HepG2 (cell line): Measurements from ENCODE around the gene CHST12. TPM values are rescaled to one million over a fixed set of nuclear protein-coding genes. Genes with fewer than 3 reads are reported as not detected.

Experiments
- AKNA ChIP-seq: sonication (generic); formaldehyde crosslinking; IDR thresholded peaks from 2 replicates; pipeline ENCODE4 v1.4.0; 2020; ENCODE audit warnings: missing genetic modification reagents, borderline replicate concordance
- DMAP1 ChIP-seq: IDR thresholded peaks from 2 replicates; pipeline ENCODE4 v1.6.1; 2016
- EP300 ChIP-seq, 3 experiments: sonication (generic) in 1 of 3; formaldehyde crosslinking in 1 of 3; IDR thresholded peaks; 2 replicates each; pipeline versions ENCODE4 v1.5.1 to v1.6.1; 2011 to 2020; ENCODE audit warnings: low read depth in 2 of 3, low read length in 2 of 3, borderline replicate concordance in 1 of 3, improper control_type of control experiment in 1 of 3, mild to moderate bottlenecking in 1 of 3, missing genetic modification reagents in 1 of 3, moderate library complexity in 1 of 3
- GMEB1 ChIP-seq: sonication (generic); formaldehyde crosslinking; IDR thresholded peaks from 2 replicates; pipeline ENCODE4 v1.5.1; 2020; ENCODE audit warnings: missing genetic modification reagents, mild to moderate bottlenecking, borderline replicate concordance
- KDM5B ChIP-seq: sonication (generic); formaldehyde crosslinking; IDR thresholded peaks from 2 replicates; pipeline ENCODE4 v1.4.0; 2020; ENCODE audit warnings: missing genetic modification reagents, mild to moderate bottlenecking, borderline replicate concordance
- MATR3 ChIP-seq: sonication (generic); formaldehyde crosslinking; IDR thresholded peaks from 2 replicates; pipeline ENCODE4 v1.4.0; 2020; ENCODE audit warnings: missing genetic modification reagents
- MXD1 ChIP-seq: sonication (generic); formaldehyde crosslinking; IDR thresholded peaks from 2 replicates; pipeline ENCODE4 v1.4.0; 2020; ENCODE audit warnings: mild to moderate bottlenecking, missing genetic modification reagents
- NFKB2 ChIP-seq: sonication (generic); formaldehyde crosslinking; IDR thresholded peaks from 2 replicates; pipeline ENCODE4 v1.4.0; 2020; ENCODE audit warnings: missing genetic modification reagents, borderline replicate concordance
- PHF8 ChIP-seq: sonication (generic); formaldehyde crosslinking; IDR thresholded peaks from 2 replicates; pipeline ENCODE4 v1.5.0; 2020; ENCODE audit warnings: missing genetic modification reagents
- RXRA ChIP-seq: sonication (generic); formaldehyde crosslinking; IDR thresholded peaks from 2 replicates; pipeline ENCODE4 v1.5.1; 2020; ENCODE audit warnings: missing genetic modification reagents
- SNAPC5 ChIP-seq: sonication (generic); formaldehyde crosslinking; IDR thresholded peaks from 2 replicates; pipeline ENCODE4 v1.8.1; 2023; ENCODE audit warnings: mild to moderate bottlenecking, missing genetic modification reagents, borderline replicate concordance
- TEF ChIP-seq: sonication (generic); formaldehyde crosslinking; IDR thresholded peaks from 2 replicates; pipeline ENCODE4 v1.5.0; 2020; ENCODE audit warnings: missing genetic modification reagents
- ZNF224 ChIP-seq: sonication (generic); formaldehyde crosslinking; IDR thresholded peaks from 2 replicates; pipeline ENCODE4 v1.5.0; 2020; ENCODE audit warnings: mild to moderate bottlenecking, missing genetic modification reagents
- ZNF264 ChIP-seq: sonication (generic); formaldehyde crosslinking; IDR thresholded peaks from 2 replicates; pipeline ENCODE4 v1.4.0; 2020; ENCODE audit warnings: missing genetic modification reagents
- ZNF275 ChIP-seq: sonication (generic); formaldehyde crosslinking; IDR thresholded peaks from 2 replicates; pipeline ENCODE4 v1.8.0; 2022; ENCODE audit warnings: missing genetic modification reagents, mild to moderate bottlenecking, inconsistent platforms, borderline replicate concordance
- ZNF430 ChIP-seq: sonication (generic); formaldehyde crosslinking; IDR thresholded peaks from 2 replicates; pipeline ENCODE4 v1.9.0; 2021; ENCODE audit warnings: mild to moderate bottlenecking, missing genetic modification reagents
- ZSCAN5A ChIP-seq: sonication (generic); formaldehyde crosslinking; IDR thresholded peaks from 2 replicates; pipeline ENCODE4 v1.8.0; 2022; ENCODE audit warnings: mild to moderate bottlenecking, missing genetic modification reagents, borderline replicate concordance
- polyA plus RNA-seq, 8 experiments: library from polyadenylated mRNA; depleted of rRNA in 3 of 8; stranded (reverse) in 7 of 8; unstranded in 1 of 8; fragments of >200 nt; fragmentation: Illumina TruSeq in 4 of 8; extraction: Trizol in 4 of 8; gene quantifications; 2 replicates each; pipeline versions ENCODE4 v1.2.1 to v1.2.3, GENCODE V29; 2011 to 2016; ENCODE audit warnings: low read depth in 4 of 8, missing spikeins in 1 of 8, mixed read lengths in 1 of 8; ENCODE audit not compliant: insufficient read depth in 1 of 8
- total RNA-seq, 5 experiments: library from RNA; depleted of rRNA; stranded (reverse); fragments of >200 nt; fragmentation: Illumina TruSeq; extraction: Trizol; gene quantifications; 2 replicates each; pipeline ENCODE4 v1.2.3, GENCODE V29; 2016; ENCODE audit warnings: low read depth in 1 of 5

CHST12 gene
- total and polyA plus RNA-seq, 2 of the 13 experiments (the other 11 are each of a cell fraction or from before 2014, with no cell fraction given), result 6.4 to 15.8 TPM

GRCh38 chr7:2354186-2354938 lies 49.0 kb upstream of the CHST12 start, which contains the start of gene EIF3B (continued):
- no peak for TF ChIP-seq SNAPC5 (CRISPR knock-in tag)
- TF ChIP-seq ZNF224 (CRISPR knock-in tag), result 0 out of 2 replicates have a peak, but pooled peaks have one; percentile 57
- no peak for TF ChIP-seq MXD1 (CRISPR knock-in tag)
- TF ChIP-seq DMAP1, result peak; percentile 76
- peak; percentile 81; the same call in 1 of the 2 replicates for TF ChIP-seq GMEB1 (CRISPR knock-in tag)
- TF ChIP-seq ZSCAN5A (CRISPR knock-in tag), result no peak
- no peak for TF ChIP-seq ZNF264 (CRISPR knock-in tag)
- TF ChIP-seq EP300 (IDR thresholded peaks at IDR 0.05; ENCODE audit: low read depth in 2 of 2, low read length in 2 of 2), result no peak
- TF ChIP-seq EP300 (CRISPR knock-in tag; IDR thresholded peaks at IDR 0.05; ENCODE audit: borderline replicate concordance), result no peak
- no peak for TF ChIP-seq AKNA (CRISPR knock-in tag)
- no peak for TF ChIP-seq RXRA (CRISPR knock-in tag)
- TF ChIP-seq PHF8 (CRISPR knock-in tag), result peak; percentile 77
- TF ChIP-seq KDM5B, result no peak
- TF ChIP-seq NFKB2, result no peak
- no peak for TF ChIP-seq MATR3 (CRISPR knock-in tag)
- TF ChIP-seq ZNF275, result no peak; the same call in 1 of the 2 replicates
- TF ChIP-seq ZNF430 (CRISPR knock-in tag), result no peak
- 0 out of 2 replicates have a peak, but pooled peaks have one; percentile 22 for TF ChIP-seq TEF
